GM18505 (cell line): Measurements from ENCODE around the gene SLC12A6.

Experiments used
- ATAC-seq: cut with Tn5 transposase; IDR thresholded peaks from one replicate; pipeline ENCODE4 v1.9.1; 2021; ENCODE audit not compliant: unreplicated experiment
- POLR2A ChIP-seq: IDR thresholded peaks from 4 replicates; pipeline ENCODE4 v1.6.1; 2011; ENCODE audit warnings: borderline replicate concordance; ENCODE audit not compliant: insufficient read depth, insufficient read length; ENCODE audit errors: extremely low read depth

The SLC12A6 gene

DNA sequence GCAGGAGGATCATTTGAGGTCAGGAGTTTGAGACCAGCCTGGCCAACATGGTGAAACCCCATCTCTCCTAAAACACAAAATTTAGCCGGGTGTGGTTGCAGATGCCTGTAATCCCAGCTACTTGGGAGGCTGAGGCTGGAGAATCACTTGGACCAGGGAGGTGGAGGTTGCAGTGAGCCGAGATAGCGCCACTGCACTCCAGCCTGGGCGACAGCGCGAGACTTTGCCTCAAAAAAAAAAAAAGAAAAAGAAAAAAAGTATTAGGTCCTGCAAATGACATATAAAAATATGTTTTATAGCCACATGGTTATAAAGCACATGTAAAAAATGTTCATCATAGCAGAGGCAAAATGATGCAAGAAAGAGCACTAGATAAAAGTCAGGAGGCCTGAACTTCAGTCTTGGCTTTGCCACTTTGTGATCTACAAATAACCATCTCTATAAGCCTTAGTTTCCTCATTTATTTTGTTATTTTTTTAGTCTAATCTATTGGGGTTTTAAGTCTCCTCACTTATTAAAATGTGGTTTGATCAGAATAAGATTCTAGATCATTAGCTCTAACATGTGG, 4.9 kb downstream of the SLC12A6 start:
- no peak for ATAC-seq
- no peak for TF ChIP-seq POLR2A

DNA sequence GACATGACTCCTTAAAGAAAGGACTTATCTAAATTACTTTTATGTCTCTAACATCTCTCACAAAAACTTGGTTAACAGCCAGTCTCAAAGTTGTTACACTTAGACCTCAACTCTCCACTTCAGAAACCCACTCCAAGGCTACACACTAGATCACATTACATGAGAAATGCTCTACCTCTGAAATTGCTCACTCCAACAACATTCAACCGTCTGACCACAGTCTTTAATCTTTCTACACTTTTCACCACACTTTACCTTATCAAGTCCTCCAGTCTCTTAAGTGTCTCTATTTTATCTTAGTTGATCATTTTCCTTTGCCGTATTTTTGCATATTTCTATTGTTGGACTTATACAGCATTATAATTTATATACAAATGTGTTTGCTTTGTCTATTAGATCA, 5.8 kb downstream of the SLC12A6 start:
- TF ChIP-seq POLR2A = no peak
- no peak for ATAC-seq

- TF ChIP-seq POLR2A = no peak
- no peak for ATAC-seq
Observed at GRCh38 chr15:34330279-34330678, 7.3 kb downstream of the SLC12A6 start.

GRCh38 chr15:34329006-34329405, 8.6 kb downstream of the SLC12A6 start:
- no peak for TF ChIP-seq POLR2A
- ATAC-seq = no peak

- no peak for TF ChIP-seq POLR2A
- ATAC-seq = no peak
Observed at GRCh38 chr15:34327906-34328305, 9.7 kb downstream of the SLC12A6 start.

DNA sequence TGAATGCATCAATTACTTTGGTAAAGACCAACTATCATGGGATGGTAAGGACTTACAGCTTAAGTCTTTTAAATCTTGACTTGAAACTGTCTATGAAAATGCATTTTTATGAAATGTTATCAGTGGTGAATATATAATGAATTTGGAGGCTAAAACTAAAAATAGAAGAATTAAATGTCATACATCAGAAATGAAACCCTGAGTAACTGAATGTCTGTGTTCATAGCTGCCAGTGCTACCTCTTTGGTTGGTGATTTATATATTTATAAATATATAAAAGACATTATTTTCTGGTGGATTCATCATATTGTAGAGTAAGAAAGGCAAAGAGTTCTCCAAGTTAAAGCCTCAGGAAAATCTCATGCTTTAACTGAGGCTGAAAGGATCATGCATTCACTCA, 12.2 kb downstream of the SLC12A6 start:
- ATAC-seq = no peak

DNA sequence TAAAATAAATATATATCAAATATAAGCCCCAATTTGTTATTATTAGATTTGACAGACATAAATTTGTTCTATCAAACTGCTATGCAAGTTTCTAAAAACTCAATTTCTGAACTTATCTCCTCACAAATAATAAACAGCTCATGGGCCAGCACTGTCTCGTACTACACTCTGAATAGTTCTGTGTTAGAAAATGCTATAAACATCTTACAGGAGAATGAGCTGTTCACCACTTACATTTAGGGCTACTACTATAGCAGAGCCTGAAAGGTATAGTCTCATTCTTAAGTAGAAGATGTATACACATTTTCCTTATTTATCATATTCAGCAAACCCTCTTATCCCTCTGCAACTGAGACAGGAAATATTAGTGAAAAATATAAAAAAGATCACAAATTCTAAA, 12.6 kb downstream of the SLC12A6 start:
- TF ChIP-seq POLR2A = no peak
- ATAC-seq = no peak

More for the DNA sequence above, 12.2 kb downstream of the SLC12A6 start:
- no peak for TF ChIP-seq POLR2A

GRCh38 chr15:34323217-34323616, 14.4 kb downstream of the SLC12A6 start:
- ATAC-seq = no peak
- no peak for TF ChIP-seq POLR2A

DNA sequence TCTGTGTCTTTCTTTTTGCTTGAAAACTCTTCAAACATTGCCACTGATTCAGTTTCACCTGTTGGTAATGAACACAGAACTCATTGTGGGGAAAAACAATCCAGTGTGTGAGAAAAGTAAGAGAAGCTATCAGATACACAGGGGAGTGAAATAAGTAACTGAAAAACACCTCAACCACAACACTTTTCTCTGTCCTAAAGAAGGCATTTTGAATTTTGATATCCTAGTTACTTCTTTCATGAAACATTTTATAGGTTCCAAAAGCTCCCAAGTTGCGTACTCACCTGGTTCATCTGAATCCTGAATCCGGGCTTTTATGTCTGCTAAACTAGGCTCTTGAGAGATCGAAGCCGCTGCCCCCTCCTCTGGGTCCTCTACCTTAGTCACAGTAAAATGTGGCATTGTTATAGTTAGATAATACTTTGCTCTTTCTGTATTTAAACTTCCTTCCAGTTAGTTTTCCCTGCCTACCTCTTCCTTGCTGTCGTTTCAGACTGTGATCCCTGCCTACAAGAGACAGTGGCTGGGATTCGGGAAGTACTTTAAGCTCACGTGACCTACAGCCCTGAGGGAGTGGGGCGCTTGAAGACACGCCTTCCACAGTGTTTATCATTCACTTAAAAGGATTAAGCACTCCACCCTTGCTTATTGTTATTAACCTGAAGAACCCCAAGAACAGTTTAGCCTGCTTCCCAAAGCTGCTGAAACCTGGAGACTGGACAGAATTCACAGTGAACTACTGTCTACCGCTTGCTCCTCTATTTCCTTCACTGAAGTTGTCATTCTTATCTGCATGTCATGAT, 19.1 kb downstream of the SLC12A6 start:
- peak; percentile 52 for TF ChIP-seq POLR2A
- ATAC-seq = peak; percentile 55

GRCh38 chr15:34314491-34315490, 22.8 kb downstream of the SLC12A6 start:
- no peak for ATAC-seq
- no peak for TF ChIP-seq POLR2A

- no peak for ATAC-seq
- TF ChIP-seq POLR2A = no peak
Observed at GRCh38 chr15:34311563-34311962, 26.0 kb downstream of the SLC12A6 start.

- TF ChIP-seq POLR2A = no peak
- no peak for ATAC-seq
Observed at GRCh38 chr15:34304613-34305012, 33.0 kb downstream of the SLC12A6 start.

- ATAC-seq = no peak
- TF ChIP-seq POLR2A = no peak
Observed at GRCh38 chr15:34301058-34301457, 36.5 kb downstream of the SLC12A6 start.
